IPS DF 4.7 (cell line): ENCODE data around the gene SLC2A1.

ENCODE experiments used
- DNase-seq: peaks from one replicate; pipeline ENCODE4 v3.0.0-alpha.2; 2013; ENCODE audit warnings: low spot score; ENCODE audit errors: extremely low read depth

The SLC2A1 gene

DNA sequence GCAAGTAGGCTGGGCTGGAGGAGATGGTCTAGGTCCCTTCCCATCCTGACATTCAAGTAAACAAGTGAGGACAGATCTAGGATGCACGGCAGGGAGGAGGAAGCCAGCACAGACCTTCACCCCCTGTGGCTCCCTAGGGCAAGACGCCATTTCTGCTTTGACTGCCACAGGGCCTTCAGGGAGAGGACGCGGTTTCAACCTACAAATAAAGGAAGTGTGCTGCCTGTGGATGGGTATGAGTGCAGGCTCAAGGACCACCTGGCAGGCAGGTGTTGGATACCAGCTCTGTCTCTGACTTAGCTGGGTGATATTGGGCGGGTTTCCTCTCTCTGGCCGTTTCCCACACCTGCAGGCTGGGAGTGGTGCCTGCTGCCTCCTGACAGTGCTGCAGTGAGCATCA lies 16.2 kb downstream of the SLC2A1 start:
- DNase-seq, result no peak

DNA sequence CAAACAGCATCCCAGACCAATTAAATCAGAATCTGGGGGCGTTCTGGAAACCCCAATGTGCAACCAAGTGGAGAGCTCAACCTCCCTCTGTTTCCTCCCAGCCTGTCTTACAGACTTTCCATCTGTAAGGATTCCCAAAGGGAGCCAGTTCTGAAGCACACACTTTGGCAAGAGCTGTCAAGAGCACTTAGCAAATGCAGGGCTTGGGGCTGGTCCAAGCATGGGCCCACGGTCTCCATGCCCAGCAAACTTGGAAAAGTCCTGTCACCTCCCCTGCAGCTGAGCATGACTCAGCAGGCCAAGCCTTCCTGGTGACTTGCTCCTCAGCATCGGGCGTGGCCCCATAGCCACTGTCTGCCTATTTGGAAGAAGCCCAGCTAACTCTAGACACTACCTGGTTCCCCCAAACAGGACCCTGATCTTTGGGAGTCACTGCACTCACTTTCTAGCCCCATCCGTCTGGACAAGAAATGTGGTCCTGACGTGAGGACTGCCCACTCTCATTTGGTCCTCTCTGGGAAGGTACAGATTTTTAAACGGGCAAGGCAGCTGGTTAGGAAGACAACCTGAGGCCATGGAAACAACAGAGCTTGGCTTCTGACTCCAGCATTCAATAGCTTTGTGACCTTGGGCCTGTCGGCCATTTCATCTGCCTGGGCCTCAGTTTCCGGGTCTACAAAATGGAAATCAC lies 16.9 kb downstream of the SLC2A1 start:
- no peak for DNase-seq

DNA sequence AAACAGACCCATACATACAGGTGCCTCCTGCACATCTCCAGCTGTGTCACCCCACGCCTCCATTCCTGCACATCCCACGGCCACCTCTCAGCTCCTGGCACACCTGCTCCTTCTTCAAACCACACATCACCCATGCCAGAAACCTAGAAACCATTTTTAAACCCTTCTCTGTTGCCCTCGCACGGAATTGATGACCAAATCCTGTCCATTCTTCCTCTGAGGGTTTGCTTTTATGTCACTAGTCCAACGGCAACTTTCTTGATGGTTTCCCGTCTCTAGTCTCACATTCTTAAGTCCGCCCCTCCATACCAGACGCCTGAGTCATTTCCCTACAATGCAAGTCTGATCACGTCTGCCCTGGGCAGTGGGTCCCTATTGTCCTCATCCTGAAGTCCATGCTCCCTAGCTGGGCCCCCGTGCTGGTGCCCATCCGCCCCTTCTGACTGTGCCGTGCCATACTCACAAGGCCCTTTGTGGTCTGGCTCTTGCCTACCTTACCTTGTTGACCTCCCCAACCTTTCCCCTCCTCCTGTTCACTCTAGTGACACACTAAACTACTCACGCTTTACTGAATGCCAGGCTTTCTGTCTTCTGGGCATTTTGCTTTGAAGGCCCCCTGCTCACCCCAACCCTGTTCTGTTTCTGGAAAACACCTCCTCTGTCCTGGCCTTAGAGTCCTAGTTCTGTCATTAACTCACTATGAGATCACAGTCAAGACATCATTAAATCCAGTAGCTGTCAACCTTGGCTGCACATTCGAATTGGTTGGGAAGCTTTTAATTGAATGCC lies 17.6 kb downstream of the SLC2A1 start:
- DNase-seq, result no peak

DNA sequence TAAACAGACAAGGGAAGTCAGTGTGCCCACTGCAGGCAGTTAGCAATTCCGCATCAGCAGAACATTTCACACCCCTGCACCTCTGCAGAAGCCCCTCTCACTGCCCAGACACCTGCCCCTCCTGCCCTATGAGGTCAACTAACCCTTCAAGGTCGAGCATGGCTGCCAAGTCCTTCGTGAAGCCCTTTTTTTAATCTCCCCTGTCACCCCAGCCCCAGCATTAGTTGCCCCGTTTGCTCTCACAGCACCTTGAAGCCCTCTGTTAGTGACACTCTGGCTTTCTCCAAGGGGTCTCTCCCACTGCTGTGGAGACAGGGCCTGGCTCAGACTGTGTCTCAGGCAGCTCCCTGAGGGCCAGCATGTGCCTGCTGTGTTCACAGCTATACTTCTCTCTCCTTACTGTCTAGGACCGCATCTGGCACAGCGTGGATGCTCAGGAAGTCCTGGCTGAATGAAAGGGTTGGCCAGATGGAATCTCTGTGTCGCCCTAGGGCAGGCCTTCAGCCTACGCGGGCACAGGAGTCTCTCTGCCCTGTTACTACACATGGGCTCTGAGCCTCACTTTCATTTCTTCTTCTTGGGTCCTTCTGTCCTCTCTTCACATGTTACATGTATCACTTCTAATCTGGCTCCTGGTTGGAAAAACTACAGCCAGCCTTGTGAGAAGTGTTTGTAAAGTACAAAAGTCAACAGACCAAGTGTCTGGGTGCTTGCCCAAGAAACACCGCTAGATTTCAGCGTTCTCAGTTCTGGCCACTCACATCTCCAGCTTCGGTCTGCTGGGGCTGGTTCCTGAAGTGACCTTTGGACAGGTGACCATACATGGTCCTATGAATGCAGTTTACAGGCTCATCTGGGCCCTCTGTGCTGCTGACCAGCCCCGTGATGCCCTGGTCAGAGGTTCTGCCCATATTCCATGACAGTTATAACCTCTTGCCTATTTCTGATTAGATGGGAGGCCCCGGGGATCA lies 19.7 kb downstream of the SLC2A1 start:
- DNase-seq, result no peak

DNA sequence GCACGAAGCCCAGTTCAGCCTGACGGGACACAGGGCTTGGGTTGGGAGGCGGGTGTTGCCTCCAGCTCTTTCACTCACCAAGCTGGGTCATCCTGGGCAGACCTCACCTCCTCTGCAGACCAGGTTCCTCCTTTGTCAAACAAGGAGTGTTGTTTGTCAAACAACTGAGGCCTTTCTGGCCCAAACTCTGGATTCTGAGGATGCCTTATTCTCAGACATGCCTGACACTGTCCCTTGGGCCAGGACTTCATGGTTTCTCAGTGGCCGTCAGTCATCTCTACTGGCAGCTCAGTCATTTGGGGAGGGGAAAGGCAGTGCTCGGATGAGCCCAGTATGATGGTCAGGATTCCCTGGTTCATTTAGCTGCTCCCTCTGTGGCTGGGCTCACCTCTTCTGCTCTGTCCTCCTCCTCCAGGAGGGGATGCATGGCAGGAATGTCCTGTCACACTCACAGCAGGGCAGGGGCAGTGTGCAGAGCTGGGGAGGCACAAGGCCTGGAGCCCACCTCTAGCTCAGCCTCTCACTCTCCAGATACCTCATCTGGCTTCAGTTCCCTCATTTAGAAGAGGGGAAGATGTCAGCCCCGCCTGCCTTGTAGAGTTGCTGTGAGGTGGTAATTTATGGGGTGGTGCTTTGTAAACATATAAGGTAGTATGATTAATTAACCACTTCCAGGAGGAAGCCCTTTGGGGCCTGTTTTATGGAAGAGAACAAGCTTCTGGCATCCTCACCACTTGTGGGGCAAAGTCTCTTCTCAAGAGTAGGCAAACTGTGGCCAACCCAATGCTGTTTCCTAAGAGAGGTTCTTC lies 20.6 kb downstream of the SLC2A1 start:
- no peak for DNase-seq

DNA sequence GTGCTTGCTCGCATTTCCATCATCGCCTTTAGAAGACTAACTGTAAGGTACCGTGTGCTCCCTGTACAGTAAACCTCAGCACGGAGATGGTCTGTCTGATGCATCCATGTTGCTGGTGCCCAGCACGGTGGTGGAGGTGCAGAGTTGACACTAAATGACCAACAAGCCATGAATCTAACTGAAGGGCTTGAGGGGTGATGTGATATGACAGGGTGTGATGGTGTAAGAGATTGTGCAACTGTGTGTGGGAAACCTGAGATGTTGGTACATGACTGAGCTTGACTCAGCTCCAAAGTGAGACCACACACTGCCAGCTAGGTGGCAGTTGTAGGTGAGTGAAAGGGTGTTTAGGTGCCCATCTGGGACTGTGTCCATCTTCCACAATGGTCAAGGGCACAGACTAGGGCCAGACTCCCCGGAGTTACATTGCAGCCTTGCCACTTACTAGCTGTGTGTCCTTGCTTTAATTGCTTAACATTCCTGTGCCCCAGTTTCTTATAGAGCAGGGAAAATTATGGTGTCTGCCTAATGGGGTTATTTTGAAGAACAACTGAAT lies 21.4 kb downstream of the SLC2A1 start:
- DNase-seq, result no peak

DNA sequence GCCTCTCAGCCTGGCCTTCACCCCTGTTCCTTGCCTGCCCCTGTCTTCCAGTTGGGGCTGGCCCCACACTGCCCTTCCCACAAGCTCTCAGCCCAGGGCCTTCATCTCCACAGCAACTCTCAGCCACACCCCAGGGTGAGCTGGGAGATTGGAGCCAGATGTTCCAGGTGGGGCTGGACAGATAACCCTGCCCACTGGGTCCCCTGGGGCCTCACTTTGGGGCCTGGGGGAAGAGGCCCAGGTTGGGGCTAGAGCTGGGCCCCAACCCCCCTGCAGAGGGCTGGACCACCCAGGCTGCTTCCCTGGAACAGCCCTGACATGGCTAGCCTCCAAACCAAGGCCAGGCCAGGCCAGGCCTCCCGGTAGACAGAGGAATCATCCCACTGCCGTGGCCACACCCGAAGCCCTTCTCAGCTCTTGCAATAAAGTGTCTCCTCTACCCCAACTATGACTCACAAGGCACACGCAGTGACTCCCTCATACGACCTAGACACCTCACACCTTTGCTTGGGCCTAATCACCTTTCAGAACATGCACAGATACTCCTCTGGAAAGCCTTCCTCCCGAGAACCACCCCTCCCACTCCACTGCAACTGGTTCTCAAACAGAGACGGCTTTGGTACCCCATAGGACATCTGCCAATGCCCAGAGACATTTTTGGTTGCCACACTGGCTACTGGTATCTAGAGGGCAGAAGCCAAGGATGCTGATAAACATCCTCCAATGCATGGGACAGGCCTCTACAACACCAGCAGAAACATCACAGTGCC lies 22.2 kb downstream of the SLC2A1 start:
- DNase-seq, result no peak

DNA sequence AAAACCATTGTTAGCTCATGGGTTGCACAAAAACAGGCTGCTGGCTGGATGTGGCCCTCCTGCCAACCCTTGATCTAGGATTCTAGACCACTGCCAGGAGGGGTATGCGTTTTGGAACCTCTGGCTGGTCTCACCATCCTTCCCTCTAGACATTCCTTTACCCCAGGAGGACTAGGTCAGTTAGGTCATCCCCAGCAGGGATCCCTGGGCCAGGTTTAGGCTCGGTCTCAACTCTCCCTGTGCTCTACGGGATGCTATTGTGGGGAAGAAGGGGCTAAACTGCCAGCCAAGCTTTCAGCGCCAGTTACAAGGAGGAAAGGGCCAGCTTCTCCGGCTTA lies 22.7 kb downstream of the SLC2A1 start:
- no peak for DNase-seq

DNA sequence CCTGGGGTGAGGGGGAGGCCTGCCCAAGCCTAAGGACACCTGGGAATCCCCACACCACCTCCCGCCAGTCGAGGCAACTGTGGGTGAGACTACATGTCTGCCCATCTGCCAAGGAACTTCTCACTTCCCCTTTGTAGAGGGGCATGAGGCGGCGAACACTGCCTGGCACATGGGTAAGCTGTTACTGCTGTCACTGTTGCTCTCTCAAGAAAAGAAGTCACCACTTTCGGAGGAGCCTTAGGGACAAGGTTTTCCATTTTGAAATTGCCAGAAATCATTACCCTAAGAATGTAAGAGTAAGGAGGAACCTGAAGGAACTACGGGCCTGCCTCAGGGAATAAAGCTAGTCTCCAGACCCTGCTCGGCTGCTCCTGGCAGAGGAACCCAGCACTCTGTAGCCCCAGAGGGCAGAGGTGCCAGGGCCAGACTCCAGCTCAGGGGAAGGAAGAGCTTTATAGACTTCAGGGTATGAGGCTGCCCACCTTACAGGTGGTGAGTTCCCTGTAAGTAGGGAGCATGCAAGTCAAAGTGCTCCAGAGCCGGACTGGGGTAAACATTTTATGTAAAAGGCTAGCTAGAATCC lies 23.3 kb downstream of the SLC2A1 start:
- no peak for DNase-seq

DNA sequence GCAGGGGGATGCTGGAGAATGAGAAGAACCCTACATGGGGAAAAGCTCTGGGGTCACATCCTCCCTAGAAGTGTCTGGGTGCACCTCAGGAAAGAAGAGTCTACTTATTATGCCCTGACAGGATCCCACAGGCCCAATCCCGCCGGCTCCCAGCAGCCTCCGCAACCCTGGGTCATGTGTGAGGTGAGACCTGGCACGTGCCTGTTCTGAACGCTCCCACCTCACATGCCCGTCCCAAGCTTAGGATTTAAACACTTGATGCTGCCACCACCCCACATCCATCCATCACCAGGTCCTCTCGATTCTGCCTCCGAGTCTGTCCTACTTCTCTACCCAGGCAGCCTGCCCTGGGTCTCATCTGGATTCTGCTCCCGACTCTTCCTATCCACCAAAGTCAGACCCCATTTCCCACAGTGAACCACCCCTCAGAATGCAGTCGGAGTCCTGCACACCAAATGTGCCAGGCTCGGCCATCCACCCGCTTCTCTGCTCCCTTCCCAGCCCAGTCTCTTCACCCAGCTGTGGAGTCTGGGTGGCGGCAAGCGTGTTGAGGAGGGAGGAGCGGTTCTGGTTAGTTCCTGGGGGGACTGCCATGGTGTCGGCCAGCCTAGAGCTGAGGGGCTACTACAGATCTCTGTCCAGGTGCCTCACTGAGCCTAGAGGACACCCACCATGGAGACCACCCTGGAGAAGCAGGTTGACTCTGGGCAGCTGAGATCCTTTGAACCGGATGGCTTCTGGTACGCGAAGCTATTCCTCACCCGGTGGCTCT lies 23.9 kb downstream of the SLC2A1 start:
- DNase-seq, result no peak

DNA sequence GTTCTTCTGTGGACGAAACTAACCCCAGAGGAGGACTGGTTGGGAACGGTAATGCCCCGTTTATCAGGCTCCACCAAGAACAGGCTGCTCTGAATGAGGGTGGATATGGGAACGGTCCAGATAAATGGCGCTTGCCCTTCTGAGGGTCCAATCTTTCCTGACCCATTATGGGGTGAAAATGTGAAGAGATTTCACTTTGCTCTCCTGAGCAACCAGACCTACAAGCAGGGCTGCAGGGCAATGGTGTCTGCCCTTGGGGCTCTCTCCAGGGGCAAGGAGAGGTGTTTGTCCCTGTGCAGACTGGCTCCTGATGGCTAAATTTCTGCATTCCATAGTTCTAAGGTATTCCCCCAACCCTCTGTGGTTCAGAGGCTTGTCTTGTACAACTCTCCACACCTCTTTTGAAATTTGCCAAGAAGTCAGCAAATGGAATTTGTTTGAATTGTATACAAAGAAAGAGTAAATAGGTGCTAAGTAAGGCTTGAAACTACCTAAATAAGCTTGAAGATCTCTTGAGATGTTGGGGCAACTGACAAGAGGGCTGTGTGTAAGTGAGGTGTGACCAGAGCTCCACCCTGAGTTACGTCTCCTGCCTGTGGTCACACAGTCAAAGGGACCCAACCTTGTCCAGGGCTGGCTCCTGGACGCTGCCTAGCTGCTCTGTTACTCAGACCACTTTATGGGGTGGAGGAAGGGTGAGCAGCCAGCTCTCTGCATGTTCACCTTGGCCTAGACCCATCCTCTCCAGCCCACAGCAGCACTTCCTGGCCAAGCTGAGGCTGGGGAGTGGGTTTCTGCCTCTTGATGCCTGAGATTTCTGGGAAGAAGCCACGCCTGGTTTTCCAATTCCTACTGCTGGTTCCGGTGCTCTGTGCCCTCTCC lies 24.8 kb downstream of the SLC2A1 start:
- no peak for DNase-seq

DNA sequence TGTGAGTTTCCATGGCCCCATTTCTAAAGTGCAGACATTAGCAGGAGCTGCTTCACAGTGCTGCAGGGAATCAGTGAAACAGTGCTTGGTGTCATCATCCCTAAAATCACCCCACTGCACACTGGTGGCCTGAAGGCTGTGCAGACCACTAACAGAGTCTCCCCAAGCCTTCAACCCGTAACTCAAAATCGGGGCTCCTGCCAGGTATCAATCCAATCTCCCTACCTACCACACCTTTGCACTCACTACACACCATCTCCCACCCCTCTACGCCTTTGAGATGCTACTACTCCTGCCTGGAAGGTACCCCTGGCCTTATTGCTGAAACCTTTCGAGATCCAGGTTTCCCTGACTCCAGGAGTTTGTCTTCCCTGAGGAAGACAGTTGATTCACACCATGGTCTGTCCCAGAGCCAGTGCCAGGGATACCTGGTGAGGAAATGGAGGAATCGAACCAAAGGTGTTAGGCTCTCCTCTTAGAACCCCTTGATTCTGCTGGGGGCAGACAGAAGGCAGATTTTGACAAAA lies 25.5 kb downstream of the SLC2A1 start:
- DNase-seq, result no peak

DNA sequence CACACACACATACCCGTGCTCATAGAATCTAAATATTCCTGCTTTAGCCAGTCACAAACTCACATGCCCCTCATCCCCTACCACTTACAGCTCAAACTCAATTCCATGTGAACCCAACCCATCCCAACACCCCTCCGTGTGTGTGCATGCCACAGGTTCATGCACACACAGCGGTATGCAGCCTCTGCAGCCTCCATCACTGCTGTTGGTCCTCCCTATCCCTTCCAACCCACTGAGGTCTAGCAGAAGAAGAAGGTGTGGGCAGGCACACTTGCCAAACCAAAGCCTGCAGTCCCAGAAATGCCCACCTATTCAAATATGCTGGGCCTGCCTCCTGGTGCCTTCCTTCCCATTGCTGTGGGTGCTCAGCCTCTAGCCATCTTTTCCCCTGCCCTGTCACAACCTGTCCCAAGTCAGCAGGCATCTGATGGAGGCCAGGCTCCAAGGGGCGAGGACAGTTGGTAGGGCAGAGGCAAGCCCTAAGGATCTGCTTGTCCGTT lies 26.2 kb downstream of the SLC2A1 start:
- DNase-seq, result no peak

DNA sequence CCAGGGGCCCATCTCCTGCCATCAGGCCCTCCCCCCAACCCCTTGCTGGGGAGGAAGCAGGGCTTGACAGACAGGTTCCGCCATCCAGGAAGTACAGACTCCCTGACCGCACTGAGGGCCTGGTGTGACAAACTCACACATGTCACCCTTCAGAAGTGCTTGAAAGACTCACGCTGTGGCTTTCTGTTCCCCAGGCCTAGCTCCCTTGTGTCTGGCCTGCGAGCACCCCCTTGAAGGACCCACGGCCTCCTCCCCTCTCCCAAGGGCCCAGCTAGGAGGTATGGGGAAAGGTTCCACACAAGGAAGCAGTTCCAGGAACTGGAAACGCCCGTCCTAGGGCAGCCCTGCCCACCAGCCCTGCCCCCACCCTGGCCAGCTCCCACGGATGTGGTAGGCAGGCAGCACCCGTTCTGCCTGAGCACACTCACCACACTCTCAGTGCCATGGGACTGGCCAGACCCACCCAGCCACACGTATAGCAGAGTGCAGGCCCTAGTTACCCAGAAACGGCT lies 26.7 kb downstream of the SLC2A1 start:
- no peak for DNase-seq

DNA sequence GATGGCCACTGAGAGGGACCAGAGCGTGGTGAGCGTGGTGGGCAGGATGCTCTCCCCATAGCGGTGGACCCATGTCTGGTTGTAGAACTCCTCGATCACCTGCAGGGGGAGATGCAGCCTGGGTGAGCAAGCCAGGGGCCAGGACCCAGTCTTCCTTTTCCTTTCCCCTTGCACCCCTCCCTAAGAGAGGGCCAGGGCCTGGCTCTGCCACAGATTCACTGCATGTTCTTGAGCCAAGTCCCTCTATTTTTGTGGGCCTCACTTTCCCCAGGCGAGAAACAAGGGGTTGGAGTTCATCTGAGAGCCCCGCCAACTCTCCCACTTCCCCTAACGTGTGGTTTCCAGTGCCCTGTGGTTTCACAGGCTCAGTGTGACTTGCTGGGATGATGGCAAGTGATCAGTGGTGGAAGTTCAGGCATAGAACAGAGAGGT lies 27.5 kb downstream of the SLC2A1 start:
- no peak for DNase-seq

DNA sequence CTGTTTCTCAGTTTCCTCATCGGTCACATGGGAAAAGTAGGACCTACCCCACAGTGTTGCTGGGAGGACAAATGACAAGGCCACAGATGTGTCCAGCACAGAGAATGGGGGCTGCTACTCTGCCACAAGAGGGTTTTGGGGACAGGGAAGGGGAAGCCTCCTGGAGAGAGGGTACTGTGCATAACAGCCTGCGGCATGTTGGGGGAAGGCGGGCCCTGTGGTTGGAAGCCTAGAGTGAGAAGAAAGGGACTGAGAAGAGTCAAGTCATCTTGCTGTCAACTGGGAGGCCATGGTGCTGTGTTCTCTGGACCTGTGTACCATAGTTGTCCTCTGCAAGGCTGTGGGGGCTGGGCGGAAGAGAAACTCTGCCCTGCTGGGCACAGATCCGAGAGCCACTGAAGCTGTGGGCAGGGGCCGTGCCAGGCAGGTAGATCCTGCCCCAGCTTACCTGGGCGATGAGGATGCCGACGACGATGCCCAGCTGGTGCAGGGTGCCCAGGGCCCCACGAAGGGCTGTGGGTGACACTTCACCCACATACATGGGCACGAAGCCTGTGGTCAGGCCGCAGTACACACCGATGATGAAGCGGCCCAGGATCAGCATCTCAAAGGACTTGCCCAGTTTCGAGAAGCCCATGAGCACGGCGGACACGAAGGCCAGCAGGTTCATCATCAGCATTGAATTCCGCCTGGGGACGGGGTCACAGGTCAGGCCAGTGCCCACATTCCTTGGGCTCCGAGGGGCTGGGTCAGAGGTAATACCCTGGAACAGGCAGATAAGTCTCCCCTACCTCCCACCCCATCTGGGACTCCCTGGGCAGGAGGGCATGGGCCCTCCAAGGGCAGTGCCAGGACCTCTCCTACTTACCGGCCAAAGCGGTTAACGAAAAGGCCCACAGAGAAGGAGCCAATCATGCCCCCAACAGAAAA lies 28.2 kb downstream of the SLC2A1 start:
- DNase-seq, result no peak
